Activated CD4-positive, alpha-beta T cell treated with anti-CD3 and anti-CD28 coated beads, Interleukin-10, Interleukin-2, amounts not matched to agents 100 ng/mL and 50 ng/mL, durations not matched to agents 16 hours and 8 hours (primary cell): ENCODE data around the gene CD48.
A peak's percentile ranks its signal among the peaks of the same experiment; 100 is the strongest.
"Not testable (repeated sequence)": the region's sequence is repeated elsewhere in the genome, so short reads cannot be mapped to it uniquely, and the experiment has no call there.

ENCODE experiments used
- DNase-seq: peaks from one replicate; pipeline ENCODE4 v3.0.0-alpha.2; 2020

CD48 gene

GRCh38 chr1:160741612-160742348 is 30.2 kb upstream of the CD48 start:
- DNase-seq: peak; percentile 20

GRCh38 chr1:160741092-160741501 is 29.5 kb upstream of the CD48 start:
- peak; percentile 60 for DNase-seq

- DNase-seq: peak; percentile 42
Measured at GRCh38 chr1:160740133-160740688, 28.6 kb upstream of the CD48 start.

GRCh38 chr1:160739098-160739511 is 27.5 kb upstream of the CD48 start, which contains the start of gene SLAMF7:
SLAMF7 (plus strand) TSS chr1:160739247; CDS start chr1:160739302, 55 bp downstream.
- peak; percentile 83 for DNase-seq

- no peak for DNase-seq
Measured at GRCh38 chr1:160738271-160738670, 26.6 kb upstream of the CD48 start.

- no peak for DNase-seq
Measured at GRCh38 chr1:160734301-160734700, 22.7 kb upstream of the CD48 start.

- DNase-seq: no peak
Measured at GRCh38 chr1:160733898-160734297, 22.3 kb upstream of the CD48 start.

GRCh38 chr1:160731990-160732389 is 20.4 kb upstream of the CD48 start:
- no peak for DNase-seq

GRCh38 chr1:160731564-160731963 is 19.9 kb upstream of the CD48 start:
- DNase-seq: not testable (repeated sequence)

GRCh38 chr1:160727316-160727640 is 15.7 kb upstream of the CD48 start:
- DNase-seq: no peak

GRCh38 chr1:160726498-160727315 is 15.1 kb upstream of the CD48 start:
- DNase-seq: peak; percentile 89

GRCh38 chr1:160726114-160726497 is 14.5 kb upstream of the CD48 start:
- no peak for DNase-seq

GRCh38 chr1:160724465-160725242 is 13.0 kb upstream of the CD48 start:
- peak; percentile 76 for DNase-seq

- no peak for DNase-seq
Measured at GRCh38 chr1:160723332-160723731, 11.7 kb upstream of the CD48 start.

- peak; percentile 47 for DNase-seq
Measured at GRCh38 chr1:160722726-160723125, 11.1 kb upstream of the CD48 start.

- DNase-seq: no peak
Measured at GRCh38 chr1:160721473-160721872, 9.9 kb upstream of the CD48 start.

- no peak for DNase-seq
Measured at GRCh38 chr1:160720356-160721085, 8.9 kb upstream of the CD48 start.

GRCh38 chr1:160718210-160718609 is 6.6 kb upstream of the CD48 start:
- DNase-seq: no peak

GRCh38 chr1:160717306-160717705 is 5.7 kb upstream of the CD48 start:
- peak; percentile 56 for DNase-seq

GRCh38 chr1:160716013-160716412 is 4.4 kb upstream of the CD48 start:
- no peak for DNase-seq

GRCh38 chr1:160714034-160714648 is 2.5 kb upstream of the CD48 start:
- not testable (repeated sequence) for DNase-seq

GRCh38 chr1:160713161-160713560 is 1.5 kb upstream of the CD48 start:
- no peak for DNase-seq
